Activated CD4-positive, CD25-positive, alpha-beta regulatory T cell treated with anti-CD3 and anti-CD28 coated beads, Interleukin-2, amount 50 U/mL, for 16 hours (primary cell): ENCODE measurements around the gene LIME1.

Source experiments
- DNase-seq: peaks from one replicate; pipeline ENCODE4 v3.0.0-alpha.2; 2020; ENCODE audit warnings: low read depth, low spot score

LIME1 gene

GRCh38 chr20:63735859-63736718 lies at the start of gene LIME1:
Gene LIME1 (plus strand): TSS chr20:63736664. CDS start chr20:63737550, 886 bp downstream.
- DNase-seq, result no peak

- no peak for DNase-seq
These were observed 48.9 kb upstream of the LIME1 start for GRCh38 chr20:63687419-63688178.

GRCh38 chr20:63688228-63689045 lies 48.0 kb upstream of the LIME1 start:
- no peak for DNase-seq

GRCh38 chr20:63689046-63690002 lies 47.1 kb upstream of the LIME1 start:
- no peak for DNase-seq

- DNase-seq, result no peak
These were observed 46.2 kb upstream of the LIME1 start for GRCh38 chr20:63690003-63690897.

- DNase-seq, result no peak
These were observed 45.4 kb upstream of the LIME1 start for GRCh38 chr20:63690898-63691710.

- no peak for DNase-seq
These were observed 44.6 kb upstream of the LIME1 start for GRCh38 chr20:63691711-63692435.

GRCh38 chr20:63692436-63693082 lies 43.9 kb upstream of the LIME1 start:
- no peak for DNase-seq

GRCh38 chr20:63693083-63693732 lies 43.3 kb upstream of the LIME1 start:
- DNase-seq, result no peak

- DNase-seq, result no peak
These were observed 42.5 kb upstream of the LIME1 start for GRCh38 chr20:63693733-63694583.

GRCh38 chr20:63694584-63695423 lies 41.7 kb upstream of the LIME1 start:
- no peak for DNase-seq

GRCh38 chr20:63695424-63696305 lies 40.8 kb upstream of the LIME1 start:
- no peak for DNase-seq

- no peak for DNase-seq
These were observed 40.2 kb upstream of the LIME1 start for GRCh38 chr20:63696306-63696627.

GRCh38 chr20:63696628-63697356 lies 39.7 kb upstream of the LIME1 start, which contains the start of gene TNFRSF6B:
Gene TNFRSF6B (plus strand): TSS chr20:63696652. CDS start chr20:63696768, 116 bp downstream.
- no peak for DNase-seq
